Left renal cortex interstitium (tissue), 4 donors: ENCODE data around the gene GNG2. TPM values are rescaled to one million over a fixed set of nuclear protein-coding genes. Genes with fewer than 3 reads are reported as not detected.
A peak's percentile ranks its signal among the peaks of the same experiment; 100 is the strongest.

ENCODE experiments used
- DNase-seq, 4 donors: peaks; one replicate each; pipeline ENCODE4 v3.0.0-alpha.2; 2013; ENCODE audit warnings: low read depth in 4 of 4, low spot score in 2 of 4, missing footprints in 1 of 4
- polyA plus RNA-seq, 4 donors: library from polyadenylated mRNA; unstranded; fragments of 120-200 nt; gene quantifications; one replicate each; pipeline ENCODE4 v1.2.1, GENCODE V29; 2013; ENCODE audit not compliant: insufficient read length in 4 of 4

GNG2 gene
- polyA plus RNA-seq, 4 donors: 60.9 to 91.1 (median 74.1) TPM

- DNase-seq: no peak
Observed at GRCh38 chr14:51938137-51938536, 77.7 kb downstream of the GNG2 start.

- no peak for DNase-seq
Observed at GRCh38 chr14:51938821-51939220, 78.4 kb downstream of the GNG2 start.

GRCh38 chr14:51939226-51939625 is 78.8 kb downstream of the GNG2 start:
- DNase-seq: no peak

GRCh38 chr14:51939755-51940301 is 79.4 kb downstream of the GNG2 start:
- no peak for DNase-seq

GRCh38 chr14:51942971-51943370 is 82.6 kb downstream of the GNG2 start:
- DNase-seq: no peak

- no peak for DNase-seq
Observed at GRCh38 chr14:51950007-51950406, 89.6 kb downstream of the GNG2 start.

- DNase-seq: no peak
Observed at GRCh38 chr14:51951656-51952055, 91.2 kb downstream of the GNG2 start.

GRCh38 chr14:51954031-51954430 is 93.6 kb downstream of the GNG2 start:
- no peak for DNase-seq

GRCh38 chr14:51954657-51955056 is 94.2 kb downstream of the GNG2 start:
- no peak for DNase-seq

GRCh38 chr14:51957950-51958349 is 97.5 kb downstream of the GNG2 start:
- no peak for DNase-seq

GRCh38 chr14:51959928-51960327 is 99.5 kb downstream of the GNG2 start:
- no peak for DNase-seq

- DNase-seq: no peak
Observed at GRCh38 chr14:51960866-51961265, 100.5 kb downstream of the GNG2 start.

GRCh38 chr14:51962711-51963110 is 102.3 kb downstream of the GNG2 start:
- no peak for DNase-seq

- peak in 2 of 4 donors; percentile 42 to 56 for DNase-seq
Observed at GRCh38 chr14:51963286-51963685, 102.9 kb downstream of the GNG2 start.

- no peak for DNase-seq
Observed at GRCh38 chr14:51967521-51967920, 107.1 kb downstream of the GNG2 start.

- no peak for DNase-seq
Observed at GRCh38 chr14:51969852-51970540, 109.6 kb downstream of the GNG2 start.

GRCh38 chr14:51972566-51972965 is 112.2 kb downstream of the GNG2 start:
- no peak for DNase-seq

- DNase-seq: no peak
Observed at GRCh38 chr14:51977075-51977474, 116.7 kb downstream of the GNG2 start.

GRCh38 chr14:51978681-51979085 is 118.3 kb downstream of the GNG2 start:
- no peak for DNase-seq

GRCh38 chr14:51979088-51979709 is 118.8 kb downstream of the GNG2 start:
- DNase-seq: peak in 3 of 4 donors; percentile 55 to 83 (median 62)

- DNase-seq: no peak
Observed at GRCh38 chr14:51981218-51981854, 120.9 kb downstream of the GNG2 start.

GRCh38 chr14:51988221-51988620 is 127.8 kb downstream of the GNG2 start:
- DNase-seq: no peak
